Liver (tissue), 9 donors: ENCODE results near the gene CALB2. TPM values are rescaled to one million over a fixed set of nuclear protein-coding genes. Genes with fewer than 3 reads are reported as not detected.

ENCODE experiments used
- DNase-seq: peaks from one replicate; pipeline ENCODE4 v3.0.0-alpha.2; 2017; ENCODE audit warnings: low spot score
- H3K27ac ChIP-seq, 2 donors: one replicate each; pipeline ENCODE4 v1.7.0; 2013; ENCODE audit warnings: inconsistent platforms in 2 of 2, low read length in 2 of 2, control low read depth in 1 of 2, low read depth in 1 of 2, mild to moderate bottlenecking in 1 of 2
- H3K27me3 ChIP-seq, 4 donors: one replicate each; pipeline versions ENCODE4 v1.6.1 to v1.7.0; 2013; ENCODE audit warnings: low read length in 3 of 4, inconsistent platforms in 1 of 4, mild to moderate bottlenecking in 1 of 4, moderate library complexity in 1 of 4; ENCODE audit not compliant: control insufficient read depth in 4 of 4, insufficient read depth in 4 of 4
- H3K36me3 ChIP-seq, 4 donors: one replicate each; pipeline versions ENCODE4 v1.6.1 to v1.7.0; 2013; ENCODE audit warnings: low read length in 3 of 4, mild to moderate bottlenecking in 3 of 4, low read depth in 1 of 4, moderate library complexity in 1 of 4; ENCODE audit not compliant: control insufficient read depth in 4 of 4, insufficient read depth in 3 of 4
- H3K4me1 ChIP-seq, 4 donors: one replicate each; pipeline versions ENCODE4 v1.6.1 to v1.7.0; 2013; ENCODE audit warnings: low read length in 3 of 4, mild to moderate bottlenecking in 3 of 4, moderate library complexity in 1 of 4; ENCODE audit not compliant: control insufficient read depth in 4 of 4, insufficient read depth in 4 of 4
- H3K4me3 ChIP-seq, 3 donors: one replicate each; pipeline versions ENCODE4 v1.6.1 to v1.7.0; 2013; ENCODE audit warnings: low read length in 3 of 3, control low read depth in 1 of 3, low read depth in 1 of 3, mild to moderate bottlenecking in 1 of 3
- H3K9ac ChIP-seq, 2 donors: one replicate each; pipeline ENCODE4 v1.7.0; 2013; ENCODE audit warnings: low read length in 2 of 2, mild to moderate bottlenecking in 2 of 2, moderate library complexity in 2 of 2, control low read depth in 1 of 2, low read depth in 1 of 2
- H3K9me3 ChIP-seq, 4 donors: one replicate each; pipeline versions ENCODE4 v1.6.1 to v1.7.0; 2013; ENCODE audit warnings: low read length in 3 of 4; ENCODE audit not compliant: control insufficient read depth in 4 of 4
- CTCF ChIP-seq: fragments of 150-350 bp; IDR thresholded peaks from 2 replicates; pipeline ENCODE4 v1.5.1; 2017; ENCODE audit warnings: improper control_type of control experiment, low read depth, low read length; ENCODE audit not compliant: missing input control
- EGR1 ChIP-seq, 2 donors: IDR thresholded peaks; 2 replicates each; pipeline ENCODE4 v1.6.1; 2016 to 2018; ENCODE audit warnings: antibody characterized with exemption in 2 of 2, low read depth in 2 of 2
- FOXA2 ChIP-seq: IDR thresholded peaks from 2 replicates; pipeline ENCODE4 v1.6.1; 2016; ENCODE audit warnings: antibody characterized with exemption
- GABPA ChIP-seq, 2 donors: IDR thresholded peaks in 1 of 2; conservative IDR thresholded peaks in 1 of 2; 2 replicates each; pipeline ENCODE4 v1.6.1; 2016; ENCODE audit warnings: antibody characterized with exemption in 2 of 2, mild to moderate bottlenecking in 1 of 2, moderate library complexity in 1 of 2
- HNF4A ChIP-seq, 2 donors: conservative IDR thresholded peaks; 2 replicates each; pipeline ENCODE4 v1.6.1; 2016; ENCODE audit warnings: antibody characterized with exemption in 2 of 2, mild to moderate bottlenecking in 2 of 2
- HNF4G ChIP-seq: IDR thresholded peaks from 2 replicates; pipeline ENCODE4 v1.6.1; 2016; ENCODE audit warnings: antibody characterized with exemption
- JUND ChIP-seq, 2 donors: IDR thresholded peaks; 2 replicates each; pipeline ENCODE4 v1.6.1; 2016; ENCODE audit warnings: antibody characterized with exemption in 2 of 2
- NR2F2 ChIP-seq: IDR thresholded peaks from 2 replicates; pipeline ENCODE4 v1.6.1; 2016; ENCODE audit warnings: antibody characterized with exemption
- RAD21 ChIP-seq, 2 donors: IDR thresholded peaks; 2 replicates each; pipeline ENCODE4 v1.6.1; 2016; ENCODE audit warnings: antibody characterized with exemption in 2 of 2, mild to moderate bottlenecking in 2 of 2
- RXRA ChIP-seq, 2 donors: IDR thresholded peaks; 2 replicates each; pipeline ENCODE4 v1.6.1; 2017 to 2018; ENCODE audit warnings: antibody characterized with exemption in 2 of 2, mild to moderate bottlenecking in 1 of 2
- SP1 ChIP-seq: IDR thresholded peaks from 2 replicates; pipeline ENCODE4 v1.6.1; 2018; ENCODE audit warnings: antibody characterized with exemption, mild to moderate bottlenecking
- TAF1 ChIP-seq: conservative IDR thresholded peaks from 2 replicates; pipeline ENCODE4 v1.6.1; 2016; ENCODE audit warnings: antibody characterized with exemption, mild to moderate bottlenecking
- YY1 ChIP-seq: IDR thresholded peaks from 2 replicates; pipeline ENCODE4 v1.6.1; 2016; ENCODE audit warnings: antibody characterized with exemption, mild to moderate bottlenecking
- WGBS: extraction: QIAGEN DNeasy Blood & Tissue Kit; methylation state at CpG from one replicate; pipeline ENCODE4 v1.1.7; 2013; 5-methylcytosine and 5-hydroxymethylcytosine counted together
- polyA plus RNA-seq, 2 donors: library from polyadenylated mRNA; stranded (reverse) in 1 of 2; unstranded in 1 of 2; fragments of 200-250 nt in 1 of 2; fragments of >200 nt in 1 of 2; fragmentation: Nextera tagmentation in 1 of 2; extraction: Ambion mirVana in 1 of 2; gene quantifications; one replicate each; pipeline versions ENCODE4 v1.2.1 to v1.2.3, GENCODE V29; 2013 to 2015
- total RNA-seq, 2 donors: library from RNA; depleted of rRNA; stranded (reverse); fragments of >200 nt; gene quantifications; one replicate each; pipeline ENCODE4 v1.2.3, GENCODE V29; 2014
- TF ChIP-seq, protein P1 (sequence below): IDR thresholded peaks from 2 replicates; pipeline ENCODE4 v1.6.1; 2016; ENCODE audit warnings: antibody characterized with exemption
- TF ChIP-seq, protein P2 (sequence below): IDR thresholded peaks from 2 replicates; pipeline ENCODE4 v1.6.1; 2016; ENCODE audit warnings: antibody characterized with exemption, mild to moderate bottlenecking
- TF ChIP-seq, protein P3 (sequence below): IDR thresholded peaks from 2 replicates; pipeline ENCODE4 v1.6.1; 2016; ENCODE audit warnings: antibody characterized with exemption
- TF ChIP-seq, protein P4 (sequence below): IDR thresholded peaks from 2 replicates; pipeline ENCODE4 v1.6.1; 2016; ENCODE audit warnings: antibody characterized with exemption
- donor health status: healthy.
- donor health status: healthy.
- donor health status: healthy.
- donor health status: healthy.
- donor health status: healthy.

Gene CALB2
- total and polyA plus RNA-seq, 4 donors, result not detected

- no peak for TF ChIP-seq CTCF
- TF ChIP-seq HNF4A (conservative IDR thresholded peaks at IDR 0.05), result no peak
- no peak for TF ChIP-seq FOXA2
- no peak for TF ChIP-seq JUND (IDR thresholded peaks at IDR 0.05)
- no peak for TF ChIP-seq TAF1
- no peak for TF ChIP-seq RXRA (IDR thresholded peaks at IDR 0.05)
- no peak for TF ChIP-seq SP1
- TF ChIP-seq, protein P1, sequence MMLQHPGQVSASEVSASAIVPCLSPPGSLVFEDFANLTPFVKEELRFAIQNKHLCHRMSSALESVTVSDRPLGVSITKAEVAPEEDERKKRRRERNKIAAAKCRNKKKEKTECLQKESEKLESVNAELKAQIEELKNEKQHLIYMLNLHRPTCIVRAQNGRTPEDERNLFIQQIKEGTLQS, result no peak
- TF ChIP-seq HNF4G, result no peak
- no peak for TF ChIP-seq YY1
- TF ChIP-seq EGR1 (IDR thresholded peaks at IDR 0.05; ENCODE audit: low read depth in 2 of 2), result no peak
Measured at GRCh38 chr16:71431991-71432390, 73.5 kb downstream of the CALB2 start (continued).

DNA sequence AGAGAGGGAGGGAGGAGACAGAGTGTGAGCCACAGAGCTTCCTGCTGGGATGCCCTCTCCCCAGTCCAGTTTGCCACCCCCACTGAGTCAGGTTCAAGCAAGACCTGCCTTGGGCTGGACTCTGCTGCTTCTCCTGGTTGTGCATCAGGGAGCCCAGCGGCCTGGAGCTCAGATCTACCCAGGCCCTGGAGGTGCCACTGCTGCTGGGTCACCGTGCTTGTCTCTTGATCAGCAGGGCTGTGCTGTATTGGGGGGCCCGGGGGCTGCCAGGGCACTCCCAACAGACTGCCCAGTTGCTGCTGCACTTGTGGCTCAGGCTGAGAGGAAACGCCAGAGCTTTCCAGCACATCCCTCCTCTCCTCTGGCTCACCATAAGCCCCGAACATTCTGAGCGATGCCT lies 74.4 kb downstream of the CALB2 start:
- Histone ChIP-seq H3K9me3 (peaks cover 0 to 4% (median 2%) of the 10 kb centered on the region in 4 donors), H3K4me1 (no peaks in the 10 kb centered on the region), H3K9ac (no peak overlapping the region), H3K36me3 (no peaks in the 10 kb centered on the region), H3K27me3 (peaks cover 0 to 3% (median 1%) of the 10 kb centered on the region in 4 donors), H3K27ac (no peak overlapping the region), H3K4me3 (no peak overlapping the region)
- TF ChIP-seq, protein P2, sequence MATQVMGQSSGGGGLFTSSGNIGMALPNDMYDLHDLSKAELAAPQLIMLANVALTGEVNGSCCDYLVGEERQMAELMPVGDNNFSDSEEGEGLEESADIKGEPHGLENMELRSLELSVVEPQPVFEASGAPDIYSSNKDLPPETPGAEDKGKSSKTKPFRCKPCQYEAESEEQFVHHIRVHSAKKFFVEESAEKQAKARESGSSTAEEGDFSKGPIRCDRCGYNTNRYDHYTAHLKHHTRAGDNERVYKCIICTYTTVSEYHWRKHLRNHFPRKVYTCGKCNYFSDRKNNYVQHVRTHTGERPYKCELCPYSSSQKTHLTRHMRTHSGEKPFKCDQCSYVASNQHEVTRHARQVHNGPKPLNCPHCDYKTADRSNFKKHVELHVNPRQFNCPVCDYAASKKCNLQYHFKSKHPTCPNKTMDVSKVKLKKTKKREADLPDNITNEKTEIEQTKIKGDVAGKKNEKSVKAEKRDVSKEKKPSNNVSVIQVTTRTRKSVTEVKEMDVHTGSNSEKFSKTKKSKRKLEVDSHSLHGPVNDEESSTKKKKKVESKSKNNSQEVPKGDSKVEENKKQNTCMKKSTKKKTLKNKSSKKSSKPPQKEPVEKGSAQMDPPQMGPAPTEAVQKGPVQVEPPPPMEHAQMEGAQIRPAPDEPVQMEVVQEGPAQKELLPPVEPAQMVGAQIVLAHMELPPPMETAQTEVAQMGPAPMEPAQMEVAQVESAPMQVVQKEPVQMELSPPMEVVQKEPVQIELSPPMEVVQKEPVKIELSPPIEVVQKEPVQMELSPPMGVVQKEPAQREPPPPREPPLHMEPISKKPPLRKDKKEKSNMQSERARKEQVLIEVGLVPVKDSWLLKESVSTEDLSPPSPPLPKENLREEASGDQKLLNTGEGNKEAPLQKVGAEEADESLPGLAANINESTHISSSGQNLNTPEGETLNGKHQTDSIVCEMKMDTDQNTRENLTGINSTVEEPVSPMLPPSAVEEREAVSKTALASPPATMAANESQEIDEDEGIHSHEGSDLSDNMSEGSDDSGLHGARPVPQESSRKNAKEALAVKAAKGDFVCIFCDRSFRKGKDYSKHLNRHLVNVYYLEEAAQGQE, result no peak
- TF ChIP-seq TAF1, result no peak
- no peak for TF ChIP-seq HNF4A (conservative IDR thresholded peaks at IDR 0.05)
- TF ChIP-seq, protein P3, sequence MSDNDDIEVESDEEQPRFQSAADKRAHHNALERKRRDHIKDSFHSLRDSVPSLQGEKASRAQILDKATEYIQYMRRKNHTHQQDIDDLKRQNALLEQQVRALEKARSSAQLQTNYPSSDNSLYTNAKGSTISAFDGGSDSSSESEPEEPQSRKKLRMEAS, result no peak
- TF ChIP-seq, protein P4, sequence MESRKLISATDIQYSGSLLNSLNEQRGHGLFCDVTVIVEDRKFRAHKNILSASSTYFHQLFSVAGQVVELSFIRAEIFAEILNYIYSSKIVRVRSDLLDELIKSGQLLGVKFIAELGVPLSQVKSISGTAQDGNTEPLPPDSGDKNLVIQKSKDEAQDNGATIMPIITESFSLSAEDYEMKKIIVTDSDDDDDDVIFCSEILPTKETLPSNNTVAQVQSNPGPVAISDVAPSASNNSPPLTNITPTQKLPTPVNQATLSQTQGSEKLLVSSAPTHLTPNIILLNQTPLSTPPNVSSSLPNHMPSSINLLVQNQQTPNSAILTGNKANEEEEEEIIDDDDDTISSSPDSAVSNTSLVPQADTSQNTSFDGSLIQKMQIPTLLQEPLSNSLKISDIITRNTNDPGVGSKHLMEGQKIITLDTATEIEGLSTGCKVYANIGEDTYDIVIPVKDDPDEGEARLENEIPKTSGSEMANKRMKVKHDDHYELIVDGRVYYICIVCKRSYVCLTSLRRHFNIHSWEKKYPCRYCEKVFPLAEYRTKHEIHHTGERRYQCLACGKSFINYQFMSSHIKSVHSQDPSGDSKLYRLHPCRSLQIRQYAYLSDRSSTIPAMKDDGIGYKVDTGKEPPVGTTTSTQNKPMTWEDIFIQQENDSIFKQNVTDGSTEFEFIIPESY, result no peak
- no peak for TF ChIP-seq SP1
- TF ChIP-seq HNF4G, result no peak
- no peak for TF ChIP-seq GABPA (IDR thresholded peaks at IDR 0.05 in 1 of 2, conservative IDR thresholded peaks at IDR 0.05 in 1 of 2)
- TF ChIP-seq, protein P1, result no peak
- TF ChIP-seq YY1, result no peak
- no peak for TF ChIP-seq FOXA2
- no peak for TF ChIP-seq NR2F2
- no peak for TF ChIP-seq RAD21 (IDR thresholded peaks at IDR 0.05)
- no peak for TF ChIP-seq JUND (IDR thresholded peaks at IDR 0.05)
- no peak for DNase-seq
- 72% methylated on average over 6 of the region's 6 CpGs for WGBS
